Measurements from ENCODE around the gene ZNF526. TPM values are rescaled to one million over a fixed set of nuclear protein-coding genes. Genes with fewer than 3 reads are reported as not detected.

The ZNF526 gene
- total RNA-seq, 2 experiments from 2014 or later, result 5.0 to 6.2 TPM

GRCh38 chr19:42250666-42251531, 30.8 kb downstream of the ZNF526 start:
- Histone ChIP-seq H3K27me3 (ENCODE audit: control insufficient read depth in 1 of 2, insufficient read depth in 2 of 2, low read length in 2 of 2) (no peaks in the 10 kb centered on the region), H3K27ac (ENCODE audit: low read depth in 1 of 2, low read length in 2 of 2) (peak overlapping the region in 1 of 2 donors; percentile 46), H3K4me3 (ENCODE audit: low read length) (no peak overlapping the region), H3K36me3 (ENCODE audit: insufficient read depth, low read length) (peaks cover 18% of the 10 kb centered on the region), H3K4me1 (ENCODE audit: insufficient read depth, low read length) (peaks cover 43% of the 10 kb centered on the region), H3K9me3 (ENCODE audit: control insufficient read depth in 1 of 2, insufficient read depth in 1 of 2, low read length in 2 of 2) (no peaks in the 10 kb centered on the region)
- ChIA-PET POLR2A (interaction anchor here (0.6 to 1.5 kb wide), 10 partner anchors 8 to 118 kb away, joined by 3 to 6 read pairs (median 3); partner anchors contain the start of genes PAFAH1B3, POU2F2 and PRR19), CTCF (interaction anchor here (2.0 kb wide), 1 partner anchor 29 kb away, joined by 7 read pairs; no protein-coding TSS in a partner anchor)
- H3K36me3 Mint-ChIP-seq (ENCODE audit: low read depth), result peaks cover 16% of the 10 kb centered on the region
- intact Hi-C loops (cut with DNase I, micrococcal nuclease), result no loop called here
- H3K4me1 Mint-ChIP-seq (ENCODE audit: low read depth), result peaks cover 27% of the 10 kb centered on the region
- peak overlapping the region; percentile 72 for H3K4me3 Mint-ChIP-seq
- DNase-seq (peak in 3 of 14 experiments; percentile 37 to 50 (median 49)), ATAC-seq (ENCODE audit: poor library complexity) (no peak)
- peak overlapping the region; percentile 63 for H3K27ac Mint-ChIP-seq
- H3K27me3 Mint-ChIP-seq, result no peaks in the 10 kb centered on the region
- TF ChIP-seq CTCF (IDR thresholded peaks at IDR 0.05), result no peak
- H3K9me3 Mint-ChIP-seq, result no peaks in the 10 kb centered on the region

- intact Hi-C loops (cut with DNase I, micrococcal nuclease), result no loop called here
- Histone ChIP-seq H3K9me3 (ENCODE audit: control insufficient read depth in 1 of 2, insufficient read depth in 1 of 2, low read length in 2 of 2) (no peaks in the 10 kb centered on the region), H3K4me3 (ENCODE audit: low read length) (no peak overlapping the region), H3K27me3 (ENCODE audit: control insufficient read depth in 1 of 2, insufficient read depth in 2 of 2, low read length in 2 of 2) (no peaks in the 10 kb centered on the region), H3K36me3 (ENCODE audit: insufficient read depth, low read length) (peaks cover 18% of the 10 kb centered on the region), H3K27ac (ENCODE audit: low read depth in 1 of 2, low read length in 2 of 2) (no peak overlapping the region), H3K4me1 (ENCODE audit: insufficient read depth, low read length) (peaks cover 43% of the 10 kb centered on the region)
- ChIA-PET CTCF (interaction anchor here (2.0 kb wide), 1 partner anchor 28 kb away, joined by 7 read pairs; no protein-coding TSS in a partner anchor), POLR2A (interaction anchor here (0.6 to 1.5 kb wide), 8 partner anchors 9 to 119 kb away, joined by 3 to 6 read pairs (median 4); partner anchors contain the start of gene POU2F2)
- no peak for TF ChIP-seq CTCF (IDR thresholded peaks at IDR 0.05)
- Mint-ChIP-seq H3K36me3 (ENCODE audit: low read depth) (peaks cover 16% of the 10 kb centered on the region), H3K27me3 (no peaks in the 10 kb centered on the region), H3K27ac (peak overlapping the region; percentile 93), H3K9me3 (no peaks in the 10 kb centered on the region), H3K4me3 (peak overlapping the region; percentile 99), H3K4me1 (ENCODE audit: low read depth) (peaks cover 33% of the 10 kb centered on the region)
- peak in 1 of 14 experiments; percentile 18 for DNase-seq
- ATAC-seq (ENCODE audit: poor library complexity), result no peak
Observed at GRCh38 chr19:42251572-42252358, 31.7 kb downstream of the ZNF526 start.

Measured in CD4-positive, alpha-beta T cell (primary cell).